Body of pancreas (tissue), 4 donors: ENCODE results near the gene FER. TPM values are rescaled to one million over a fixed set of nuclear protein-coding genes. Genes with fewer than 3 reads are reported as not detected.
A peak's percentile ranks its signal among the peaks of the same experiment; 100 is the strongest.

Experiments used
- ATAC-seq: fragments of 150-250 bp; one replicate; pipeline ENCODE4 v1.9.1; 2016
- DNase-seq, 4 donors: peaks; one replicate each; pipeline ENCODE4 v3.0.0-alpha.2; 2019
- H3K27ac ChIP-seq, 4 donors: fragments of 200-600 bp; sonication (generic); 1 replicate in 3 of 4; 2 replicates in 1 of 4; pipeline versions ENCODE4 v1.5.1 to v1.6.1; 2016 to 2019; ENCODE audit warnings: mild to moderate bottlenecking in 1 of 4, mixed read lengths in 1 of 4, moderate library complexity in 1 of 4
- H3K27me3 ChIP-seq, 2 donors: fragments of 200-600 bp; sonication (generic); one replicate each; pipeline ENCODE4 v1.6.0; 2016; ENCODE audit warnings: mild to moderate bottlenecking in 1 of 2
- H3K36me3 ChIP-seq, 2 donors: fragments of 200-600 bp; sonication (generic); replicated peaks in 1 of 2; 2 replicates each; pipeline ENCODE4 v1.5.1; 2016; ENCODE audit warnings: low read depth in 2 of 2; ENCODE audit not compliant: insufficient read depth in 1 of 2
- H3K4me1 ChIP-seq: fragments of 200-600 bp; sonication (generic); one replicate; pipeline ENCODE4 v1.6.0; 2016
- H3K4me3 ChIP-seq, 2 donors: fragments of 200-600 bp; sonication (generic); 1 replicate in 1 of 2; 2 replicates in 1 of 2; pipeline ENCODE4 v1.5.1; 2016 to 2019
- H3K9me3 ChIP-seq, 3 donors: fragments of 200-600 bp; sonication (generic); 1 replicate in 2 of 3; 2 replicates in 1 of 3; pipeline ENCODE4 v1.5.1; 2016
- CTCF ChIP-seq, 7 experiments: fragments of 450-650 bp in 4 of 7; fragments of 200-600 bp in 3 of 7; sonication (generic) in 3 of 7; IDR thresholded peaks; one replicate each; pipeline ENCODE4 v1.5.1; 2016 to 2019; ENCODE audit warnings: antibody characterized with exemption in 7 of 7
- POLR2A ChIP-seq, 3 donors: fragments of 450-650 bp; IDR thresholded peaks; one replicate each; pipeline ENCODE4 v1.6.1; 2016; ENCODE audit warnings: antibody characterized with exemption in 3 of 3, mild to moderate bottlenecking in 2 of 3
- WGBS, 2 donors: methylation state at CpG; one replicate each; pipeline ENCODE4 v1.1.5; 2017; 5-methylcytosine and 5-hydroxymethylcytosine counted together
- intact Hi-C: fragments of 100-400 bp; cut with DNase I; formaldehyde crosslinking; loops from one replicate; pipeline ENCODE4 v1.15.1; 2023
- total RNA-seq, 2 donors: library from RNA; depleted of rRNA; stranded (reverse); fragments of >200 nt; gene quantifications; one replicate each; pipeline ENCODE4 v1.1.0, GENCODE V29; 2016

FER gene
- total RNA-seq, 2 donors from 2014 or later, result 7.9 to 13.2 TPM

DNA sequence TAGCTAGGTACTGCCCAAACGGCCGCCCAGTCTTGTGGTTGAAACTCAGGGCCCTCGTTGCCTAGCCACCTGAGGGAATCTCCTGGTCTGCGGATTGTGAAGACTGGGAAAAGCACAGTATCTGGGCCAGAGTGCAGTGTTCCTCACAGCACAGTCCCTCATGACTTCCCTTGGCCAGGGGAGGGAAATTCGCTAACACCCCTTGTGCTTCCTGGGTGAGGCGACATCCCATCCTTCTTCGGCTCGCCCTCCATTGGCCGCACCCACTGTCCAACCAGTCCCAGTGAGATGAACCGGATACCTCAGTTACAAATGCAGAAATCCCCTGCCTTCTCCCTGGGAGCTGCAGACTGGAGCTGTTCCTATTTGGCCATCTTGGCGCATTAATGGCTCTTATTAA is 250.5 kb downstream of the FER start:
- DNase-seq (no peak), ATAC-seq (no peak)
- Histone ChIP-seq H3K9me3 (no peaks in the 10 kb centered on the region), H3K4me1 (no peaks in the 10 kb centered on the region), H3K27ac (no peak overlapping the region), H3K36me3 (no peaks in the 10 kb centered on the region), H3K27me3 (no peaks in the 10 kb centered on the region), H3K4me3 (no peak overlapping the region)
- 96% methylated on average over 11 of the region's 11 CpGs for WGBS, 2 donors
- intact Hi-C loops, result no loop called here
- no peak for TF ChIP-seq POLR2A (IDR thresholded peaks at IDR 0.05)
- TF ChIP-seq CTCF (IDR thresholded peaks at IDR 0.05), result no peak

GRCh38 chr5:109003928-109004327 is 256.2 kb downstream of the FER start:
- Histone ChIP-seq H3K27me3 (no peaks in the 10 kb centered on the region), H3K4me1 (no peaks in the 10 kb centered on the region), H3K27ac (no peak overlapping the region), H3K36me3 (no peaks in the 10 kb centered on the region), H3K9me3 (no peaks in the 10 kb centered on the region), H3K4me3 (no peak overlapping the region)
- TF ChIP-seq POLR2A (IDR thresholded peaks at IDR 0.05) (no peak), CTCF (IDR thresholded peaks at IDR 0.05) (no peak)
- DNase-seq (no peak), ATAC-seq (no peak)
- intact Hi-C loops, result no loop called here
- WGBS, 2 donors, result 62 to 89% methylated on average over 4 of the region's 4 CpGs

DNA sequence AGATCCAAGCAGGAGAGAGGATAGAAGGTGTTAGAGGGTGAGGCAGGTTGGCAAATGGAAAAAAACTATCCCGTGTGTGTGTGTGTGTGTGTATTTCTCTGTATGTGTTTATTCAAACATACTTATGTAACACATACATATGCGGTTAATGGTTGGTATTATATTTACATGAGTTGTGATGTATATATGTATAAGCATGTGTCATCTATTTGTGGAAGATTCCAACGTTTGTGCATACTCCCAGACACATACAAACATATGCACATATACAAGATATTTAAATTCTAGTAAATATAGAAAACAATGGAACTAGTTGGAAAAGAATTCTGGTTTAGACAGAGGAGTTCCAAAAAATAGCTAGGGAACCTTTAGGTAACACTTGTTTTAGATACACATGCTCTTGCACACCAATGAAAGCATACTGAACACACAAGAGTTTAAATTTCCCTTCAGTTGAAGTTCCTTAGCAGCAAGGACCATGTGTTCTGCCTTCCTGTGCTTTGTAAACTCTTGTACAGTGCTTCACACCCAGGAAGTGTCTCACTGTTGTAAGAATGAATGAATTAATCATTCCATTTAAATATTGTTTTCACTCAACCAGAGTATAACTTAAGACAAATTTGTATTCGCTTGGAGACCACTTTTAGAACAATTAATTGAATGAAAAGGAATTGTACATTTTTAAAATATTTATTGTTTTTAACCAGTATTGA is 257.8 kb downstream of the FER start:
- H3K27me3 ChIP-seq, result no peaks in the 10 kb centered on the region
- TF ChIP-seq POLR2A (IDR thresholded peaks at IDR 0.05) (no peak), CTCF (IDR thresholded peaks at IDR 0.05) (no peak)
- no peak overlapping the region for H3K4me3 ChIP-seq
- no peaks in the 10 kb centered on the region for H3K9me3 ChIP-seq
- DNase-seq (no peak), ATAC-seq (no peak)
- no peak overlapping the region for H3K27ac ChIP-seq
- intact Hi-C loops, result no loop called here
- H3K4me1 ChIP-seq, result no peaks in the 10 kb centered on the region
- 78 to 81% methylated on average over 4 of the region's 4 CpGs for WGBS, 2 donors
- H3K36me3 ChIP-seq, result no peaks in the 10 kb centered on the region

DNA sequence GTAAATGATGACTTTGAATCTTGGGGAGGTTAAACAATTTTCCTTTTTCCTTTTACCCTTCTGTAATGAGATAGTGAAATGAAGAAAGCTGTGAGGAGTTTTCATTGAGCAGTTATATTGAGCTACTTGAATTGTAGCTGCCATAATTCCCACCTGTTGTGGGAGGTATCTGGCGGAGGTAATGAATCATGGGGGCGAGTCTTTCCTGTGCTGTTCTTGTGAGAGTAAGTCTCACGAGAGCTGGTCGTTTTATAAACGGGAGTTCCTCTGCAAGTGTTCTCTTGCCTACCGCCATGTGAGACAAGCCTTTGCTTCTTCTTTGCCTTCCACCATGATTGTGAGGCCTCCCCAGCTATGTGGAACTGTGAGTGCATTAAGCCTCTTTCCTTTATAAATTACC is 258.4 kb downstream of the FER start:
- Histone ChIP-seq H3K36me3 (no peaks in the 10 kb centered on the region), H3K27me3 (no peaks in the 10 kb centered on the region), H3K4me3 (no peak overlapping the region), H3K27ac (no peak overlapping the region), H3K9me3 (no peaks in the 10 kb centered on the region), H3K4me1 (no peaks in the 10 kb centered on the region)
- intact Hi-C loops, result no loop called here
- WGBS, 2 donors, result 81 to 93% methylated on average over 6 of the region's 6 CpGs
- no peak for ATAC-seq
- no peak for DNase-seq
- TF ChIP-seq CTCF (IDR thresholded peaks at IDR 0.05) (no peak), POLR2A (IDR thresholded peaks at IDR 0.05) (no peak)

DNA sequence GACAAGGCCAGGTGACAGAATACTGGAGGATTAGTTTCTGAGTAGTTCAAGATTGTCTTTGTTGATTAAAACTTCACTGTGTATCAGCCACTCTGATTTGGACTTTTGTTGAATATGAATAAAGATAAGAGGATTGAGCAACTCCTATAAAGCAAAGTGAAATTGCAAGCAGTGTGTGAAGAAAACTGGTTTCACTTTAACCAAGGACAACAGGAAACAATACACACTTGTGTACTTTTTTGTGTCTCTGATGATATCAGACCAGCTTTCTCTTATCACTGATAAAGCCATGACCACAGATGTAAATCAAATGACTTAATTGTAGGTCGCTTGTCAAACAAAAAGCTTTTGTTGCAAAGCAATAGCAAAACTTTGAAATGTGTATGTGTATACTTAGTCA is 268.6 kb downstream of the FER start:
- peak; percentile 85 for ATAC-seq
- Histone ChIP-seq H3K4me1 (peaks cover 16% of the 10 kb centered on the region), H3K27ac (peak overlapping the region in 2 of 4 donors; percentile 5 to 54), H3K36me3 (no peaks in the 10 kb centered on the region), H3K4me3 (no peak overlapping the region), H3K9me3 (no peaks in the 10 kb centered on the region), H3K27me3 (no peaks in the 10 kb centered on the region)
- WGBS, 2 donors, result 35 to 65% methylated on average over 1 of the region's 1 CpG
- DNase-seq, result no peak
- TF ChIP-seq POLR2A (IDR thresholded peaks at IDR 0.05) (no peak), CTCF (IDR thresholded peaks at IDR 0.05) (no peak)
- intact Hi-C loops, result no loop called here
